GM12864 (cell line): Measurements from ENCODE around the gene FLT1.

ENCODE experiments used
- DNase-seq: peaks from one replicate; pipeline ENCODE4 v3.0.0-alpha.2; 2011; ENCODE audit warnings: low read depth
- H3K4me3 ChIP-seq: 2 replicates; pipeline ENCODE4 v1.5.1; 2011; ENCODE audit warnings: mild to moderate bottlenecking, low read depth, low read length, control low read depth
- CTCF ChIP-seq: IDR thresholded peaks from 2 replicates; pipeline ENCODE4 v1.5.1; 2011; ENCODE audit warnings: low read depth, mild to moderate bottlenecking, moderate library complexity, low read length, control low read depth, inconsistent platforms; ENCODE audit errors: missing control alignments

FLT1 gene

DNA sequence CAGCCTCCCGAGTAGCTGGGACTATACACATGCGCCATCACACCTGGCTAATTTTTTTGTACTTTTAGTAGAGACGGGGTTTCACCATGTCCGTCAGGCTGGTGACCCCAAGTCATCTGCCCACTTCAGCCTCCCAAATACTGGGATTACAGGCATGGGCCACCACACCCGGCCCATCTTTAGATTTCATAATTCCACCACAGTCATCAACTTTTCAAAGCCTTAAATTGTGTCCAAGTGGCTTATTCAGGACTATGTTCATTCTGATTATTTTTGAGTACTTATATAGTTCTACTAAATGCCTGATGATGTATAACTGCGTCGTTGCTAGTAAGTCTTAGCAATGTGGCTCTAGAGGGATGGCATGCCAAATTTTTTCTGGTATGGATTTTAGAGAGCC, 36.9 kb downstream of the FLT1 start:
- TF ChIP-seq CTCF = no peak
- no peak overlapping the region for H3K4me3 ChIP-seq
- DNase-seq = no peak

DNA sequence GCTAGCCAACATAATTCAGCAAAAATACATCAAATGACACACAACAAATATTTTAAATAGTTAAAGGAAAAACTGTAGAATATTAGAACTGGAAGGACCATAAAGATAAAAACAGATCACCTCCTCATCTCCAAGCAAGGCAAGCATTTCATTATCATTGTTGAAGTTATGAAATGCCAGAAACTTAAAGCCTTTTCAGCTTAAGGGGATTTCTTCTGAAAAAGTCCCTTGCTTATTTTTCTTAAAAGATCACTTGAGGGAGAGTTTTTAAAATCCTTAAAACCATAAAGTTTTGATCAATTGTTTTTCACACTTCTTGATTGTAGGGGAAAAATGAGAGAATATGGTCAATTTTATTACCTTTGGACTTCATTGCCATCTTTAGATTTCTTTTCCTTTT, 37.4 kb downstream of the FLT1 start:
- DNase-seq = no peak
- TF ChIP-seq CTCF = no peak
- no peak overlapping the region for H3K4me3 ChIP-seq

DNA sequence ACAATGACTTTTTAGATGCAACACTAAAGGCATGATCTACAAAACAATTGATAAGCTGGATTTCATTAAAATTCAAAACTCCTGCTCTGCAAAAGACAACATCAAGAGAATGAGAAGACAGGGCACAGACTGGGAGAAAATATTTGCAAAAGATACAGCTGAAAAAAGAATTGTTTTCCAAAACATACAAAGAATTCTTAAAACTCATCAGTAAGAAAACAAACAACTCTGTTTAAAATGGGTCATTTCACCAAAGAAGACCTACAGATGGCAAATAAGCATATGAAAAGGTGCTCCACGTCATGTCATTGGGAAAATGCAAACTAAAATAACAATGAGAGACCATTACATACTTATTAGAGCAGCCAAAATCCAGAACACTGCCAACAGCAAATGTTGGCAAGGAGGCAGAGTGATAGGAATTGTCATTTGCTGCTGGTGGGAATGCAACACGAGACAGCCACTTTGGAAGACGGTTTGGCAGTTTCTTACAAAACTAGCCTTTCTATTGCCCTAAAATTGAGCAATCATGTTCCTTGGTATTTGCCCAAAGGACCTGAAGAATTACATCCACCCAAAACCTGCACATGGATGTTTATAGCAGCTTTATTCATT, 39.2 kb downstream of the FLT1 start:
- no peak for DNase-seq
- no peak overlapping the region for H3K4me3 ChIP-seq
- TF ChIP-seq CTCF = no peak

DNA sequence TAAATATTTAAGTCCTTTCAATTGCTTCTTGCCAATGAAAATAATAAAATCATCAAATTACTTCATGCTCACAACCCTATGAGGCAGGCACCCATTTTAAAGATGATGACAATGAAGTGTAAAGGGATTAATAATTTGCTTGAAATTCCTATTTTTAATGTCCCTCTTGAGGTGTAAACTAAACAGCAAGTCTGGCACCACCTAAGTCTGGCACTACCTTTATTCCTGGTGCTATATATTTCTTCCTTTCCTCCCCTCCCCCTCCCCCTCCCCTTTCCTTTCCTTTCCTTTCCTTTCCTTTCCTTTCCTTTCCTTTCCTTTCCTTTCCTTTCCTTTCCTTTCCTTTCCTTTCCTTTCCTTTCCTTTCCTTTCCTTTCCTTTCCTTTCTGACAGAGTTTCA, 42.2 kb downstream of the FLT1 start:
- no peak for DNase-seq
- no peak for TF ChIP-seq CTCF
- H3K4me3 ChIP-seq = no peak overlapping the region

DNA sequence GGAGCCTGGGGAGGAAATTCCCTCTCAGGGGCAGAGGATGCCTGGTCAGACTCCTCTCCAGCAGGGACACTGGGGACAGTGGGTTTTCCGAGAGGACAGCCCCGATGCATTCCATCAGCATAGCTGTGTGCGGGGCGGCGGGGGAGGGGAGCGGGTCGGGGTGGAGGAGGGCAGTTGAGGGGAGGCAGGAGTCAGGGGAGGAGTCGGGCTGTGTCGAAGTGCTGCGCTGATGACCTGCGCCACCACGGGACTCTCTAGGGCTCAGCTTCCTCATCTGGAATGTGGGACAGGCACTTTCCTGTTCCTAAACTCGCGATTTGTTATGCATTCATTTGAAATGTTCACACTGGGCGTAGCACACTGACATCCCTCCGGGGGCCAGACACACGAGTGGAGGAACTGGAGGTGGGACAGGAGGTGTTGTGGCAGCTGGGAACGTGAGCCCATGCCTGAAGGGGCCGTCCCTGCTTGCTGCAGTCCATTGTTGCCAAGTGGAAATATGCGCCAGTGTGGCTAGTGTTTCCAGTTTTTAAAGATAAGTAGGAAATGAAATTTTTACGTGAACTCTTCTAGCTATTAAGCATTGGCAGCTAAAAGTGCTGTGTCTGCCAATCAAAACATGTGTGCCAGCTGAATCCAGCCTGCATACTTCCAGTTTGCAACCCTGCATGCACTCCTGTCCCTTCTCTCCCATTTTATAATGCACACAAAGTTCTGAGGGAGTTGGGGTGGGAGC, 43.3 kb downstream of the FLT1 start:
- no peak for DNase-seq
- no peak overlapping the region for H3K4me3 ChIP-seq
- no peak for TF ChIP-seq CTCF

GRCh38 chr13:28449826-28450773, 44.8 kb downstream of the FLT1 start:
- H3K4me3 ChIP-seq = no peak overlapping the region
- DNase-seq = peak; percentile 21
- no peak for TF ChIP-seq CTCF
